Measurements from ENCODE around the gene F2RL3.

GRCh38 chr19:16911046-16911445 is 22.2 kb downstream of the F2RL3 start:
- TF ChIP-seq, protein P1, sequence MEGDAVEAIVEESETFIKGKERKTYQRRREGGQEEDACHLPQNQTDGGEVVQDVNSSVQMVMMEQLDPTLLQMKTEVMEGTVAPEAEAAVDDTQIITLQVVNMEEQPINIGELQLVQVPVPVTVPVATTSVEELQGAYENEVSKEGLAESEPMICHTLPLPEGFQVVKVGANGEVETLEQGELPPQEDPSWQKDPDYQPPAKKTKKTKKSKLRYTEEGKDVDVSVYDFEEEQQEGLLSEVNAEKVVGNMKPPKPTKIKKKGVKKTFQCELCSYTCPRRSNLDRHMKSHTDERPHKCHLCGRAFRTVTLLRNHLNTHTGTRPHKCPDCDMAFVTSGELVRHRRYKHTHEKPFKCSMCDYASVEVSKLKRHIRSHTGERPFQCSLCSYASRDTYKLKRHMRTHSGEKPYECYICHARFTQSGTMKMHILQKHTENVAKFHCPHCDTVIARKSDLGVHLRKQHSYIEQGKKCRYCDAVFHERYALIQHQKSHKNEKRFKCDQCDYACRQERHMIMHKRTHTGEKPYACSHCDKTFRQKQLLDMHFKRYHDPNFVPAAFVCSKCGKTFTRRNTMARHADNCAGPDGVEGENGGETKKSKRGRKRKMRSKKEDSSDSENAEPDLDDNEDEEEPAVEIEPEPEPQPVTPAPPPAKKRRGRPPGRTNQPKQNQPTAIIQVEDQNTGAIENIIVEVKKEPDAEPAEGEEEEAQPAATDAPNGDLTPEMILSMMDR (IDR thresholded peaks at IDR 0.05), result no peak
- TF ChIP-seq POLR2A (IDR thresholded peaks at IDR 0.05), result no peak
